Stromal cell of bone marrow (primary cell): ENCODE measurements around the gene UBE2QL1.

Experiments
- DNase-seq: peaks from one replicate; pipeline ENCODE4 v3.0.0-alpha.2; 2012; ENCODE audit warnings: low read depth

Gene UBE2QL1

GRCh38 chr5:6455571-6456200, 7.0 kb downstream of the UBE2QL1 start:
- DNase-seq = no peak

- DNase-seq = no peak
These were observed 8.2 kb downstream of the UBE2QL1 start for GRCh38 chr5:6456766-6457370.

GRCh38 chr5:6457592-6457991, 8.9 kb downstream of the UBE2QL1 start:
- DNase-seq = no peak

- no peak for DNase-seq
These were observed 10.2 kb downstream of the UBE2QL1 start for GRCh38 chr5:6458833-6459232.

GRCh38 chr5:6459896-6460295, 11.2 kb downstream of the UBE2QL1 start:
- no peak for DNase-seq

GRCh38 chr5:6461006-6461405, 12.3 kb downstream of the UBE2QL1 start:
- no peak for DNase-seq

GRCh38 chr5:6461793-6462650, 13.4 kb downstream of the UBE2QL1 start:
- DNase-seq = no peak

GRCh38 chr5:6462671-6463070, 14.0 kb downstream of the UBE2QL1 start:
- no peak for DNase-seq

- DNase-seq = no peak
These were observed 15.8 kb downstream of the UBE2QL1 start for GRCh38 chr5:6464441-6464840.

- DNase-seq = no peak
These were observed 17.5 kb downstream of the UBE2QL1 start for GRCh38 chr5:6465831-6466790.

- DNase-seq = no peak
These were observed 18.4 kb downstream of the UBE2QL1 start for GRCh38 chr5:6466975-6467567.

GRCh38 chr5:6467591-6467990, 18.9 kb downstream of the UBE2QL1 start:
- DNase-seq = no peak

- DNase-seq = no peak
These were observed 19.4 kb downstream of the UBE2QL1 start for GRCh38 chr5:6468104-6468503.

- DNase-seq = no peak
These were observed 20.2 kb downstream of the UBE2QL1 start for GRCh38 chr5:6468870-6469269.

- DNase-seq = no peak
These were observed 21.2 kb downstream of the UBE2QL1 start for GRCh38 chr5:6469836-6470235.

- no peak for DNase-seq
These were observed 22.0 kb downstream of the UBE2QL1 start for GRCh38 chr5:6470672-6471071.

GRCh38 chr5:6471252-6471651, 22.6 kb downstream of the UBE2QL1 start:
- DNase-seq = no peak

- no peak for DNase-seq
These were observed 24.1 kb downstream of the UBE2QL1 start for GRCh38 chr5:6472792-6473191.

- no peak for DNase-seq
These were observed 24.6 kb downstream of the UBE2QL1 start for GRCh38 chr5:6473284-6473683.

- DNase-seq = no peak
These were observed 27.1 kb downstream of the UBE2QL1 start for GRCh38 chr5:6475626-6476312.

GRCh38 chr5:6476313-6476661, 27.6 kb downstream of the UBE2QL1 start:
- DNase-seq = no peak
